Activated CD4-positive, alpha-beta T cell treated with anti-CD3 and anti-CD28 coated beads, Interleukin-2, amount 50 U/mL, for 4 hours (primary cell): ENCODE measurements around the gene MEF2A.
"Not testable (repeated sequence)": the region's sequence is repeated elsewhere in the genome, so short reads cannot be mapped to it uniquely, and the experiment has no call there.

Source experiments
- DNase-seq, 2 experiments: peaks; one replicate each; pipeline ENCODE4 v3.0.0-alpha.2; 2020

Gene MEF2A

DNA sequence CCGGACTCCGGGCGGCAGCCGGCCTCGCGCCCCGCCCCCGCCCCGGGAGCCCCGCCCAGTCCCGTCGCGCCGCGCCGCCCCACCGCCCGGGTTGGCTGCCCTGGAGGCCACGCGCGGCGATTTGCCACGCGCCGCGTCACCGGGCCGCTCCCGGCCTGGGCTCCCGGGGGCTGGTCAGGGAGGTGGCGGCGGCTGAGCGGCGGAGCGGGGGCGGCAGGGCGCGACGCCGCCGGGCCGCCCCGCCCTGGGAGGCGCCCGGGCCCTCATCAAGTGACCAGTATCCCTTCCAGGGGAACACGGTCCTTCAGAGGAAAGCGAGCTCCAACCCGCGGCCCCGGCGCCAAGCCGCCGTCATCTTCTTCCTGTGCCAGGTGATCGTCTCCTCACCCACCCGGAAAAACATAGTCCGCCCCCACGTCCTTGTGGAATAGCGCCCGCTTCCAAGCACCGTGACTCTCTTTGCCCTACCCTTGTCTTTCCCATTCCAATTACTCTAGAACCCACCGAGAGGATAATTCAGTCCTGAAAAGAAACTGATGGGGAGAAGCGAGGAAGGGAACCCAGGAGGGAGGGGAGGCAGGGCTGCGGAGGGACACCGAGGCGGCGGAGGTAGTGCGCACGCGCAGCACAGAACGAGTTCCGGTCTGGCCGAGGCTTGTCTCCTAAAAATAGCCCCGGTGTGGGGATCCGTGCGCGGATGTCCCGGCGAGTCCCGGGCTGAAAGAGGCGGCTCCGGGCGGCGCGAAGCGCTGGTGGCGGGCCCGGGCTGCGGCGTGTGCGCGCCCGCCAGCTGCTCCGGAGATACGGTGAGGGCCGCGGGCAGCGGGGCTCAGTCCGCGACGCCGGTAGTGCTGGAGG lies at the start of gene MEF2A:
Gene MEF2A (plus strand): TSS at position 686 of the 858 bp plus-strand sequence. CDS start 67,136 bp downstream, outside the sequence.
- peak; percentile 86 to 89 for DNase-seq

DNA sequence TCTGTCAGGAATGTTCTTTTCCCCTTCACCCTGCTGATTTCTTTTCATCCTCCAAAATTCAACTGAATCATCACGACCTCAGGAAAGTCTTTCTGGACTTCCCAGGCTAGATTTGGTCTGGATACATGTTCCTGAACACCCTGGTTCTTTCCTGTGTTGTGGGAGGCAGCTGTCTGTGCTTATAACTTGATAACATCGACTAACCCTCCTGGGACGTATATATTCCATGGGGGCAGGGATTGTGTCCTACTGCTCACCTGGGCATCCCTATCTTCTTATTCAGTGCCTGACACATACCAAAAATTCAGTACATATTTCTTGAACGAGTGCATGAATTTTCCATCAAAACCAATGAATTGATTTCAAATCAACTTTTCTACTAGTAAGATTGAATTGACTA lies 47.6 kb upstream of the MEF2A start:
- no peak for DNase-seq

DNA sequence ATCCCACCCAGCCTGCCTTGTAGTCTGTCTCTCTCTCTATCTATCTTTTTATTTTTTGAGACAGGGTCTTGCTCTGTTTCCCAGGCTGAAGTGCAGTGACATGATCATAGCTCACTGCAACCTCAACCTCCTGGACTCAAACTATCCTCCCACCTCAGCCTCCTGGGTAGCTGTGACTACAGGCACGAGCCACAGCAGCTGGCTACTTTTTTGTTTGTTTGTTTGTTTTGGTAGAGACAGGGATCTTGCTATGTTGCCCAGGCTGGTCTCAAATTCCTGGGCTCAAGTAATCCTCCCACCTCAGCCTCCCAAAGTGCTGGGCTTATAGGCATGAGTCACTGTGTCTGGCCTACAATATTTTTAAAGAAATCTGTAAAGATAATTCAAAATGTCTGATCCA lies 46.4 kb upstream of the MEF2A start:
- DNase-seq: not testable (repeated sequence)

DNA sequence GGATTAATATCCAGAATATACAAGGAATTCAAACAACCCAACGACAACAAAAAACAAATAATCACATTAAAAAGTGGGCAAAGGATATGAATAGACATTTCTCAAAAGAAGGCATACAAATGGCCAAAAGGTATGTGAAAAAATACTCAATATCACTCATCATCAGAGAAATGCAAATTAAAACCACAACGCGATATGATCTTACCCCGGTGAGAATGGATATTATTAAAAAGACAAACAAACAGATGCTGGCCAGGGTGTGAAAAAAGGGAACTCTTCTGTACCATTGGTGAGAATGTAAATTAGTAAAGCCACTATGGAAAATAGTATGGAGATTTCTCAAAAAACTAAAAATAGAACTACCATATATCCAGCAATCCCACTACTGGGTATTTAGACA lies 43.5 kb upstream of the MEF2A start:
- no peak for DNase-seq

DNA sequence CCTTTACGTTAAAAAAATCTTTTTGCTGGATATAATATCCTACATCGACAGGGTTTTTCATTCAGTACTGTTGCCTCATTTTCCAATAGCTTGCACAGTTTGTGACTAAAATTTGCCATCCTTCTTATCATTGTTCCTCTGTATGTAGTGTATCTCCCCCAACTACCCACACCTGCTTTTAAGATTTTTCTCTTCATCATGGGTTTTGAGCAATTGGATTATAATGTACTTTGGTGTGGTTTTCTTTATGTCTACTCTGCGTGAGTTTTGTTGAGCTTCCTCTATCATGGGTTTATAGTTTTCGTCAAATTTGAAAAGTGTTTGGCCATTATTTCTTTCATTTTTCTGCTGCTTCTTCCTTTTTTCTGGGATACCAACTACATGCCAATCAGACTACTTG lies 39.6 kb upstream of the MEF2A start:
- DNase-seq: no peak

DNA sequence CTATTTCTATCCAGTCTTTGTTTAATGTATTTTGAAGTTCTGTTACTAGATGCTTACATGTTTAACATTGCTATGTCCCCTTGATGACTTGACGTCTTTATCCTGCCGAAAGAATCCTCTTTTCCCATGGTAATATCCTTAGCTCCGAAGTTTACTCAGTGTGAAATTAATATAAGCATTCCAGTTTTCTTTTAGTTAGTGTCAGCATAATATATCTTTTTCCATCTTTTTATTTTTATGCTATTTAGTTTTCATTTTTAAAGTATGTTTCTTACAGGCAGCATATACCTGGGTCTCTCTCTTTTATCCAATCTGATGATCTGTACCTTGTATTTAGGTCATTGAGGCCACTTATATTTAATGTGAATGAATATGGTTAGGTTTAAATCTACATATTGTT lies 39.1 kb upstream of the MEF2A start:
- no peak for DNase-seq

DNA sequence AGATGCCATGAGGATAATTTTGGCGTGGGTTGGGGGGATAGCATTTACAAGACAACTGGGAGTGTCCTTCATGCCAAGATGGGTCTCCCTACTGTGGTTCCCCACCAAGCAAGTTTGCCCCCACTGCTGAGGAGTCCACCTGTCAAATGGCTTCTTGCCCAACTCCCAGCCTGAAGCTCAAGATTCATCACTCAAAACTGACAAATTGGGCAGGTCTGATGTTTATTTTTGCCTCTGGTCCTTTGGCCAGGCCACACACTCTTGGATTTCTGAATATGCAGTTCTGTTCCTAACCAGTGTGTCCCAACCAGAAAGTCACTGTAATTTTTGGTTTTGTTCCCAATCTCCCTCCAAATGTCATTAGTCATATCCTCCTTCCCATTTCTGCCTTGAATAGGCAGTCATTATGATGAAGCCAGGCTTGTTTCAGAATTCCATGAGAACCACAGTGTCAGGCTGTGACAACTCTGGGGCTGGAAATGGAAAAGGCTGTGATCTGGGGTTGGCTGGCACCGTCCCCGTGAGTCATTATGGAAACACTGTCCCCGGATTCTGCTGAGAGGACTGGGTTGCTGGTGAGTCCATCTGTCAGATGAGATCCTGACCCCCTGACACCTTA lies 29.3 kb upstream of the MEF2A start:
- DNase-seq: no peak

DNA sequence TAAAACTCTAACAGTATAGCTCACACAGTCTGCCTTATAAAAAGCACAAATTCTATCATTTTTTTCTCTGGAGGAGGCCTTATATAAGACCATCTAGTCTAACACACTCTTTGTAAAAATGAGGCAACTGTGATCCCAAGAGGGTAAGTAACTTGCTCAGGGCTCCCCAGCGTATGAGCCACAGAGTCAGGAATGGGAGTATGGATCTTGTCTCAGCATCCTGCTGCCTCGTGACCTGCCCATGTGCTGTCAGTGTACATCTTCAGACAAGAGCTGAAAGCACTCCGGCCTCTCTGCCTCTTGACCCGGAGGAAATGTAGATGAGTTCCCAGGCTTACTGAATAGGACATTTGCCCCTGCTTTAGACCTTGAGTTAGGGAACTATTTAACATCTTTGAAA lies 28.4 kb upstream of the MEF2A start:
- no peak for DNase-seq

DNA sequence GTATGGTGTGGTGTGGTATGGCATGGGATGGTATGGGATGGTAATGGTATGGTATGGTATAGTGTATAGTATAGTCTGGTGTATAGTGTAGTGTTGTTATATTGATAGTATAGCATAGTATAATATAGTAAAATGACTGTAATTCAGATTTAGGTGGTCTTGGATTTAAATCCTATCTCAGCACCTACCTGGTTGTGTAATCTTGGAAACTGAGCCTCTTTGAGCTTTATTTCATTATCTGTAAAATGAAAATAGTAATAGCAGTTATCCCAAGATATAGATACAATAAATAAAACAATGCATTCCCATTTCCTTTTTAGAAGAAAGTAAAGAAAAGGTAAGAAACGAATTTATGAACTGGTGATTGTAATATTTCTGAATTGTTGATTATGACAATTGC lies 27.5 kb upstream of the MEF2A start:
- DNase-seq: no peak

DNA sequence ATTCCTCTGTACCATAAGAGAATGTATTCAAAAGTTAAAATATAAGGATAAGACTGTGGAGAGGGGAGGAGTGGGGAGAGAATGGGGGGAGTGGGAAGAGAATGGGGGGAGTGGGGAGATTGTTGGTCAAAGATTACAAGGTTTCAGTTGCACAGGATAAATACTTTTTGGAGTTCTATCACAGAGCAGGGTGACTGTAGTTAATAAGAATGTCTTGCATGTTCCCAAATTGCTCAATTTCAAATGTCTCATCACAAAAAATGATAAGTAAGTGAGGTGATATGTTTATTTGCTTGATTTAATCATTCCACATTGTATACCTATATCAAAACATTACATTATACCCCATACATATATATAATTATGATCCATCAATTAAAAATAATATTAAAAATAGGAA lies 23.0 kb upstream of the MEF2A start:
- DNase-seq: no peak

DNA sequence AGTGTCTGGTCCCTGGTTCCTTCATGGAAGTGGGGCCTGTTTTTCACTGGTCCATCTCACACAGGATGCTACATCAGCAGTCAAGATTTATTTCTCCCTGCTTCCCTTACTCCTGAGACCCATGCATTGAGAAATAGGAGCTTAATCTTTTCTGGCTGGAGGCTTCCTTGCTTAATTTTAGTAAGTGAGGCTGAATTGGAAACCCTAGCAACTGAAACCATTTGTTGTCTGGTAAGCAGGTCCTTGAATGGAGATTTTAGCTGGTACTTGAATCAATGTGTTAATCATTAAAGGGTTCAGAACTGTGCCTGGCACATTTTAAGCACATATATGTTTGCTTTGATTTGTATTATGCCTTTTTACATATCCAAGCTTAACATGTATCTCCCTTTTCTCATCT lies 20.2 kb upstream of the MEF2A start:
- DNase-seq: no peak

DNA sequence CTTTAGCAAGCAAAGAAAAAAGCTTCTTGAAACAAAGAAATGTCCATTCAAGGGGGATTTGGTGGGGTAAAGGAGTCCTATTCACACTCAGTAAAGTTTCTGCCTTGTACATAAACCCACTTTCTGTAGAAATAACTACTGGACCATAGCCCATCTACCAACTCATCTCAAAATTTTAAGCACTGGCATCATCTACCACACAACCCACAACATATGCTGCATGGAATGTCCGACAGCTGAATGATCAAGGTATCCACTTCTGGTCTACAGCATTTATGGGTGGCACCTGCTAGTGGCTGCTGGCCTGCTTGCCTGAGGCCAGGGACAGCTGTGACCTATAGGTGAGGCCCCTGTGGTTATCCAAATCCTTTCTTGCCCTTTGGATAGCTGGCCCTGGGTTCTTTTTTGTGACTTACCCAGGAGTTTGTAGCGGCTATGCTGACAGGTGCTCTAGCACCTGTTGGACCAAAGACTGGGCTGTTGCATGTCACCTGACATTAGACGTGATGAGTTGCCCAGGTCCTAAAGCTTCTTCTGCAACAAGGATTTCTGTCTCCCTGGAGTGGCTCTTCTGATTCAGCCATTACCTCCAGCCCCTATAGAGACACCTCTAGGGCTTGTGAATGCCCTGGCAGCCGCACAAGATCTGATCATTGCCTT lies 19.2 kb upstream of the MEF2A start:
- no peak for DNase-seq

DNA sequence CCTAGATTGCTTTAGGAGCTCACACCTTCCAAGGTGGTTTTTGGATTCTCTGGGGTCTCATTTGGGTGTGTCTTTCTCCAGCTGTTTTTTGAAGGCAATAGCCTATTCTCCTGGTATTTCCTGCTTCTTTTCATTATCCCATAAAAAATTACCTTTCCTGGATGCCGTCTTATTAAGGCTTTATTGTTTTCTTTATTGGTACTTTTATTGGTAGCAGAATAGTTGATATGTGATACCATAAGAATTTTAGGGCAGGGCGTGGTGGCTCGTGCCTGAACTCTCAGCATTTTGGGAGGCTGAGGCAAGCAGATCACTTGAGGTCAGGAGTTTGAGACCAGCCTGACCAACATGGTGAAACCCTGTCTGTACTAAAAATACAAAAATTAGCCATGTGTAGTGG lies 18.3 kb upstream of the MEF2A start:
- no peak for DNase-seq

DNA sequence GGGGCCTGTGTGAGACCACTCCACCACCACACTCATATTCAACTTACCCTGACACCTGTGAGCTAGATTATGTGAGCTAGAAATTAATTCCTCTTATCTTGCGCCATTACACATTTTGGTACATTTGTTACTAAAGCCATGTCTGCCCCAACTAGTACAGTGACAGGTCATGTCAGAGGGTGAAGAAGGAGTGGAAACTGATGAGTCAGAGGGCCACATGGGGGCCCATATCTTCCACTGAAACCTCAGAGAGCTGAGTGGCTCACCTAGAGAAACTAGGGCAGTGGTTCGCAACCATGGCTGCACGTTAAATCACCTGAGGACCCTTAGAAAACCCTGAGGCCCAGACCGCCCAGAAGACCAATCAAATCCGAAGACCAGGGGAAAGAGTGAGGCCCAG lies 15.7 kb upstream of the MEF2A start:
- DNase-seq: no peak

DNA sequence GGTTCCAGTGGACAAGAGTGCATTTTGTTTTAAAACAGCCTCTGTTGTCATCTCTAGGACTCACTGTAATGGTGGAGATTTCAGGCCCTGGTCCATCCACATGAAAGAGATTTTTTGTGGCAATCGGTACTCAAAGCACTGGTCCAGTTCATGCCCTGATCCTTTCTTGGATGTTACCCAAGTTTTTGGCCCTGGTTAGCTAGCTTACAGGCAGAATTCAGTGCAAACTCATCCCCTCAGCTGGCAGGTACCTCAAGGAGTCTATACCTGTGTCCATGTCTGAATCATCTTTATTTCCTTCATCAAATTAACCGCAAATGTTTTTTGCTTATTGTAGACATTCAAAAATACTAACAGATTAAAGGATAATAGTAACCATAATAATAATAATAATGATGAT lies 13.7 kb upstream of the MEF2A start:
- no peak for DNase-seq

DNA sequence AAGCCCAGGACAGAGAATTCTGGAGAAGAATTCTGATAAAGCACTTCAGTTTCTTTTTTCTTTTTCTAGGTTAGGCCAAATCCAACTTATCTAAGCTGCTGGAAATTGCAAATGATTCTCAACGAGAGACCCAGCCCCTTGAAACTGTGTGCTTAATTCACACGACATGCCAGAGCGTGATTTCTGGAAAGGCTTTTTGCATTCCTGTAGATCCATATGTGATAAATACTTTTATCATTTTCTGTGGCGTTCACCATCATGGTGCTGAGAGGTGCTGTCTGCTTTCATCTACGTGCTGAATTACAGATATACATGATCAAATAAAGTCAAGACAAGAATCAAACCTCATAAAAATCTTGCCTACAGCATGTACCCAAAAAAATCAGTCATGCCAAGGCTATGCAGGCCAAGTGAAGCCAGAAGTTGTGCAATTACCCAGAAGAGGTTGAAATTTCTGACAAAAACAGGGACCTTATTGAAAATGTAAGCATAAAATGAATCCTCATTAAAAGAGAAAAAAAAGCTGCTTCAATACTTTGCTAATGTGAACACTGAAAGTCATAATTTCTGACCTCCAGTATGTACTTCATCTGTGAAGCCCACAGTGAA lies 10.8 kb upstream of the MEF2A start:
- DNase-seq: no peak

DNA sequence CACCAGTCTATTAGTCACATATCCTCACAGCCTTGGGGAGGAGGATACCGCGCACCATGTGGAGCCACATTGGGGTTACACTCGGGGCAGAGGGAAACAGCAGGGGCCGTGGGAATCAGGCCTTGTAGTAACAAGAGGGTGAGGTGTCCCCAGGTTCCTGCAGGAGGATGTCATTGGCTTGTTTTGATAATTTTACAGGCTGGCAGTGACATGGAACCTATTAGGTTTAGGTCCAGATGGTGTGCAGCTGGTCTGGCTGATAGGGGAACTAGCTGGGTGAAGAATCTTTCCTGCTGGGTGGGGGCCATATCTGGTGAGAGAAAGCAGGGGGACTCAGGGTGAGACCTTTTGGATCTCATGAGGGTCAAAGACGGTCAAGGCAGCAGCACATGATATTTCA lies 9.8 kb upstream of the MEF2A start:
- no peak for DNase-seq

DNA sequence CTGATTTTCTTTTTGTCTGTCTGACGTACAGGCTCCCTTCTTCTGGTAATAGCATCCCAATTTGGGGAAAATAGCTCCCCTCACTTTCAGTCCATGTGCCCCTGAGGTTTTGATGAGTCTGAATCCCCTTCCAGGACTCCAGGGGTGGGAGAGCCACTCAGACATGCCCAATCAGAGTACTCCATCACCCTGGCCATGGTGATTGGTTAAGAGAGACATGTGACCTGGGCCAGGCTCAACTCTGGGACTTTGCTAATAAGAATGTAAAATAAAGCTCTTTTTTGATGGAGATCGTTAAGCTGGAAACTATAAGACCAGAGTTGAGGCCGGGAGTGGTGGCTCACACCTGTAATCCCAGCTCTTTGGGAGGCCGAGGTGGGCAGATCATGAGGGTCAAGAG lies 9.2 kb upstream of the MEF2A start:
- DNase-seq: no peak

DNA sequence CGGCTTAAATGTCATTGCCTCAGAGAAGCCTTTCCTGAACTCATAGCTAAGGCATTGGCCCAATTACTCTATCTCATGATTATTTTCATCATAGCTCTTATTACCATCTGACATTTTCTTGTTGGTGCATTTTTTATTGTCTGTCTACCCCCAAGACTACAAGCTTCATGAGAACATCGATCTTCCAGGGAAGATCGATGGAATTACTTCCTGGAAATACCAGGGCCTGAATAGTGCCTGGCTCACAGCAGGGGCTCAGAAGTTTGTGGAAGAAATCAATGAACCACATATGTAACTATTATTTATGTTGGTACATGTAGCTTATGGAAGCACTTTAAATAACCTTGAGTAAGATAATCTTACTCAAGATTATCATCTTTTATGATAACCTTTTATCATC lies 7.7 kb upstream of the MEF2A start:
- DNase-seq: no peak

DNA sequence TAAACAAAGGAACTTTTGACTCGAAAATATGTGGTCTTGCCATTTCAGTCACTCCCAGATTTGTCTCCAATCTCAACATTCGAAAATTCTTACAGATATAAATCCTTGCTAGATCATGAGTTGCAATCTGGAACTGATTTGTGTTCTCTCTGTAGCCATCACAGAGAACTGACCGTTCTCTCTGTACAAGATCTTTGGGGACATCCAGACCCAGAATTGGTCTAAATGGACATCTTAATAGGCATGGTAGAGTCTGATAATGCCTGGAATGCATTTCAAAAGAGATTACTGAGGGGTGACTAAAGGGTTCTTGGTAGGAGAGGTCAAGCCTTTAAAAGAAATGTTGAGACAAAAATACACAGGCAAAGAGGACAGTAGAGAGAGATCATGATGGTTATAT lies 7.2 kb upstream of the MEF2A start:
- no peak for DNase-seq

DNA sequence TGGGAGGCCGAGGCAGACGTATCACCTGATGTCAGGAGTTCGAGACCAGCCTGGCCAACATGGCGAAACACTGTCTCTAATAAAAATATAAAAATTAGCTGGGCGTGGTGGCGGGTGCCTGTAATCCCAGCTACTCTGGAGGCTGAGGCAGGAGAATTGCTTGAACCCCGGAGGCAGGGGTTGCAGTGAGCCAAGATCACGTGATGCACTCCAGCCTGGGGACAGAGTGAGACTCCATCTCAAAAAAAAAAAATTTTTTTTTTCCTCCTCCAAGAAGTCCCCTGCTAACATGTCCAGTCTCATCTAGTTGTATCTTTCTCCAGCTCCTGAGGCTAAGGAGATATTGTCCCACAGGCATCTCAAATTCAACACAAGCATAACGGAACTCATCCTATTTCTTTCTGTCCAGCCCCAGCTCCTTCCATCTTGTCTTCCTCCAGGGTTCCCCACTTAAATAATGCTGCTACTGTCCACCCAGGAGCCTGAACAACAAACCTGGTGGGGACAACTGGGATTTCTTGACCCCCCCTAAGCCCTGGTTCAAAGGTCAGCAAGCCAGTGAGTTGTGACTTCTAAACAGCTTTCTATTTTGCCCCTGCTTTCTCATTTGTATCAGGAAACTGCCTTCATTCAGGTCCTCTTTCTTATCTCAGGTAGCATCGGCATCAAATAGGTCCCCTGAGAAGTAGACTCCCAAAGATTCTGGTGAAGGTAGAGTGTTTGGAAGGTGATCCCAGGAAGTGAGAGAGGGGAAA lies 4.1 kb upstream of the MEF2A start:
- no peak for DNase-seq

DNA sequence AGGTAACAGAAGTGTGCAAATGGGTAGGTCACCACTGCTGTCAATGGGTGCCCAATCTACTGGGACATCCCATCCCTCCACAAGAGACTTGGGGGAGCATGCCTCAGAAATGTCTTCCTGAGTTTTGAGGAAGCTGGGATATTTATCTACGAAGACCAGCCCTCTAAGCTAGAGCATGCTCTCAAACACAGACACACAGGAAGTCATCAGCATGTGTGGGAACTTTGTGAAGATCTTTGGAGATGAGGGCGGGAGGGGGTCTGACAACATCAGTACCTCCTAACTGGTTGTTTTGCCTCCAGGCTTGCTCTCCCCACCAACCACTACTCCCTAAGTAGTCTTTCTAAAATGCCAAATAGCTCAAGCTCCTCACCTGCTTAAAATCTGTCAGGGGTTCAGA lies 3.5 kb upstream of the MEF2A start:
- no peak for DNase-seq
